ENCODE results near the gene FAM13B. TPM values are rescaled to one million over a fixed set of nuclear protein-coding genes. Genes with fewer than 3 reads are reported as not detected.
"Not testable (repeated sequence)": the region's sequence is repeated elsewhere in the genome, so short reads cannot be mapped to it uniquely, and the experiment has no call there.

The FAM13B gene
- total RNA-seq, 1 experiment from 2014 or later: 11.3 TPM

GRCh38 chr5:137975208-137975607 lies 57.7 kb downstream of the FAM13B start:
- DNase-seq (ENCODE audit: low spot score): no peak

GRCh38 chr5:137970384-137970783 lies 62.5 kb downstream of the FAM13B start:
- not testable (repeated sequence) for DNase-seq (ENCODE audit: low spot score)

- no peak for DNase-seq (ENCODE audit: low spot score)
Measured at GRCh38 chr5:137960819-137961218, 72.1 kb downstream of the FAM13B start.

- DNase-seq (ENCODE audit: low spot score): no peak
Measured at GRCh38 chr5:137960141-137960540, 72.7 kb downstream of the FAM13B start.

- no peak for DNase-seq (ENCODE audit: low spot score)
Measured at GRCh38 chr5:137959488-137959887, 73.4 kb downstream of the FAM13B start.

- no peak for DNase-seq (ENCODE audit: low spot score)
Measured at GRCh38 chr5:137957948-137958347, 74.9 kb downstream of the FAM13B start.

- peak; percentile 84 for DNase-seq (ENCODE audit: low spot score)
Measured at GRCh38 chr5:137954131-137954879, 78.6 kb downstream of the FAM13B start.

GRCh38 chr5:137945825-137946224 lies 87.1 kb downstream of the FAM13B start:
- DNase-seq (ENCODE audit: low spot score): no peak

GRCh38 chr5:137944280-137944679 lies 88.6 kb downstream of the FAM13B start:
- not testable (repeated sequence) for DNase-seq (ENCODE audit: low spot score)

GRCh38 chr5:137939331-137939730 lies 93.5 kb downstream of the FAM13B start:
- DNase-seq (ENCODE audit: low spot score): no peak

- no peak for DNase-seq (ENCODE audit: low spot score)
Measured at GRCh38 chr5:137938751-137939143, 94.1 kb downstream of the FAM13B start.

GRCh38 chr5:137937994-137938750 lies 94.7 kb downstream of the FAM13B start:
- DNase-seq (ENCODE audit: low spot score): no peak

- no peak for DNase-seq (ENCODE audit: low spot score)
Measured at GRCh38 chr5:137935694-137936093, 97.2 kb downstream of the FAM13B start.

GRCh38 chr5:137935190-137935589 lies 97.7 kb downstream of the FAM13B start:
- DNase-seq (ENCODE audit: low spot score): no peak

- peak; percentile 39 for DNase-seq (ENCODE audit: low spot score)
Measured at GRCh38 chr5:137933491-137933911, 99.4 kb downstream of the FAM13B start.

- no peak for DNase-seq (ENCODE audit: low spot score)
Measured at GRCh38 chr5:137932800-137933199, 100.1 kb downstream of the FAM13B start.

GRCh38 chr5:137923856-137924255 lies 109.0 kb downstream of the FAM13B start:
- peak; percentile 66 for DNase-seq (ENCODE audit: low spot score)

GRCh38 chr5:137921931-137922330 lies 110.9 kb downstream of the FAM13B start:
- peak; percentile 46 for DNase-seq (ENCODE audit: low spot score)

- DNase-seq (ENCODE audit: low spot score): no peak
Measured at GRCh38 chr5:137916923-137917322, 116.0 kb downstream of the FAM13B start.

GRCh38 chr5:137914758-137915157 lies 118.1 kb downstream of the FAM13B start:
- no peak for DNase-seq (ENCODE audit: low spot score)

GRCh38 chr5:137902408-137903133 lies 130.3 kb downstream of the FAM13B start:
- no peak for DNase-seq (ENCODE audit: low spot score)
